Left lobe of liver (tissue), 2 donors: ENCODE data around the gene OAS1. TPM values are rescaled to one million over a fixed set of nuclear protein-coding genes. Genes with fewer than 3 reads are reported as not detected.
"Not testable (repeated sequence)": the region's sequence is repeated elsewhere in the genome, so short reads cannot be mapped to it uniquely, and the experiment has no call there.

ENCODE experiments used
- ATAC-seq: fragments of 200-7000 bp; cut with Tn5 transposase; one replicate; pipeline ENCODE4 v1.9.1; 2020; ENCODE audit warnings: mild to moderate bottlenecking, moderate library complexity
- DNase-seq: peaks from one replicate; pipeline ENCODE4 v3.0.0-alpha.2; 2020; ENCODE audit warnings: low spot score
- total RNA-seq: library from RNA; stranded (reverse); gene quantifications from one replicate; pipeline ENCODE4 v1.2.1, GENCODE V29; 2021
- donor health status: DM: no; HTN: no; CAD: no; lungs with moderate emphysema.
- donor health status: DM: no; HTN: yes; CAD: no.

The OAS1 gene
- total RNA-seq, 1 donor from 2014 or later, result 20.1 TPM

DNA sequence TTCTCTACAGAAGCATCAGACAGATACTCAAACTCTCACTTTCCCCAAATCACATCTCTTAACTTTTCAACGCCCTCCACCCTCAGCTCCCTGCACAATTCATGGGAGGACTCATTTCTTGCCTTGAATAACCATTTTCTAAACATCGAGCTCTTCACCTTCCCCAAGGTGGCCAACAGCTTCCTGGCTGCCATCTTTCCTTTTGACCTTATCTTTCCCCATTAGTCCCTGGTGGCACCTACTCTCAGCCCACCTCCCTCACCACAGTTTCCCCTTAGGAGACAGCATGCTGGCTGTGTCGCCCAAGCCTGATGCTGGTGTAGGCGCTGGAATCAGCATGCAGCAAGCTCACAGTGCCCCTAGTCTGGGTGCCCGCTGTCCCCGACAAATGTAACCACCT is 8.4 kb upstream of the OAS1 start:
- ATAC-seq (no peak), DNase-seq (no peak)

DNA sequence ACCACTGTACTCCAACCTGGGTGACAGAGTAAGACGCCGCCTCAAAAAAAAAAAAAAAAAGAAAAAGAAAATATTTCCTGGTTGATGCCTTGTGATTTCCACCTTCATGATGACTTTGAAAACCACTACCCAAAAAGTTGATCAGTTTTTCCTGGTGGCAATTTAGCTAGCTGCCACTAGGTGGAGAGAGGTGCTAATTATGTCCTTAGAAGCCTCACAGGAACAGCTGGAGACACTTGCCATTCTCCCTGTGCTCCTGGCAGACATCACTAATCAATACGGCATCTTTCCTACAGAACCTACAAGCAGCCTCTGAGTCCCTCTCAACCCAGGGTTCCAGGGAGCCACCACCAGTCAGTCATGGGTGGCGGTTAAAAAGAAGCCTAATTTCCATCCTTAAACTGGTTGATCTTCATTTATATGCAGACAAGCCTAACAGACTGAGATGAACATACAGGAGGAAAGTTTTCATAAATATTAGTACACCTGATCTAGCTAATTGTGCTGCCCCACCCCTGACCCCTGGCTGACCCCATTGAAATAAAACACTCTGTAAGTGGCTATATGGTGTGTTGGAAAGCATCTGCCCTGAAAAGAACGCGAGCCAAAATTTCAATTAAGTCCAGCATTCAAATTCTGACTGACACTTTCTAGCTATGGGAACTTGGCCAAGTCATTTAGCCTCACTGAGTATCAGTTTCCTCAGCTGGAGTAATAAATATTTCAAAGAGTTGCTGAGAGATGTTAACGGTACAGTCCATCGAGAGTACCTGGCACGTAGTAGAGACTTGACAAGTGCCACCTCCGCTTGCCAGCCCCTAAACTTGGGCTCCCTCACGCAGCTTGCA is 6.2 kb upstream of the OAS1 start:
- DNase-seq (no peak), ATAC-seq (peak; percentile 80)

DNA sequence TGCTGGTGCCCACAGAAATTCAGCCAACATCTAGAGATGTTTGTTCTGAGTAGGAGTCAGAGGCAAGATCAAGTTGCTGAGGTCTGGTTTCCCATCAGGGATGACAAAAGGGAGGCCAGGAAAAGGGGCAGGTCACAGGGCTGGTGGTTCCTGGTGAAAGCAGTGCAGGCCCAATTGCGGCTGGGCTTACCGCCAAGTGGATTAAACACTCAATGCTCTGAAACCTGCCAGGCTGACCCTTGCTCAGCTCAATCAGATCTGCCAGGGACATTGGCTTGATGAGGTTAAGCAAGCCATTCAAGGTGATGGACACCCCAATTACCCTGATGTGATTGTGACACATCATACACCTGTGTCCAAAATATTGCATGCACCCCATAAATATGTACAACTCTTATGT is 5.5 kb upstream of the OAS1 start:
- ATAC-seq, result peak; percentile 91

DNA sequence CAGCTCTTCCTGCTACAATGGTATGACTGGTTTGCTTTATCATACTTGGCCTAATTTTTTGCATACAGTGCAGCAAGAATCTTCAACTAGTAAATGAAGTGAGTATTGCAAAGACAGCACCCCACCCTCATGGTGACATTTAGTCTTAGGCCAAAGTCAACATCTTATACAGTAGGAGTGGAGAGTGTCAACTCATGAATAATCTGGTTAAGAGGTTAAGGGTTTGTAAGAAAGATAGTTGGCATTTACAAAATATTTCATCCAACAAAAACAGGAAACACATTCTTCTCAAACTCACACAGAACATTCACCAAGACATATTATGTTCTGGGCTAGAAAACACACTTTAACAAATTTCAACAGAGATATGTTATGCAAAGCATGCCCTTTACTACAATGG is 2.2 kb upstream of the OAS1 start:
- ATAC-seq (no peak), DNase-seq (no peak)

More for the DNA sequence above, 5.5 kb upstream of the OAS1 start:
- DNase-seq, result peak; percentile 91

DNA sequence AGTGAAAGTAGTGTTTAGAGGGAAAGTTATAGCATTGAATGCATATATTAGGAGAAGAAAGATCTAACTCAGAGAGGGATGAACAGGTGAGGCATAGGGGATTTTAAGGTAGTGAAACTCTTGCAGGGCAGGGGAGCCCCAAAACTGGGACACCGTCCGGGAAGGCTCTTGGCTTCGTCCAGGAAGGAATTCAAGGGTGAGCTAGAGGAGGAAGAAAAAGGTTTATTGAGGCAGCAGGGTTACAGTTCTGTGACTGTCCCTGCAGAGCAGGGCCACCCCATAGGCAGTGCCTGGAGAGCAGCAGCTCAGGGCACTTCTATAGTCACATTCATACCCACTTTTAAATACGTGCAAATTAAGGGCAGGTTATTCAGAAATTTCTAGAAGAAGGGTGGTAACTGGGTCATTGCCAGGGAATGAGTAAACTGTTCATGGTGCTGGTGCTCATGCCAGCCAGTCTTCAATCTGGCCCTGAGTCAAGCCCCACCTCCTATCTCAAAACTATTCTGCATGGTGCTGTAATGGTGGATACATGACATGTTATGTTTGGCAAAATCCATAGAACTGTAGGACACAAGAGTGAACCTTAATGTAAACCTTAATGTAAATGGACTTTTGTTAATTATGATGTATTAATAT is 1.2 kb upstream of the OAS1 start:
- DNase-seq, result no peak
- no peak for ATAC-seq

DNA sequence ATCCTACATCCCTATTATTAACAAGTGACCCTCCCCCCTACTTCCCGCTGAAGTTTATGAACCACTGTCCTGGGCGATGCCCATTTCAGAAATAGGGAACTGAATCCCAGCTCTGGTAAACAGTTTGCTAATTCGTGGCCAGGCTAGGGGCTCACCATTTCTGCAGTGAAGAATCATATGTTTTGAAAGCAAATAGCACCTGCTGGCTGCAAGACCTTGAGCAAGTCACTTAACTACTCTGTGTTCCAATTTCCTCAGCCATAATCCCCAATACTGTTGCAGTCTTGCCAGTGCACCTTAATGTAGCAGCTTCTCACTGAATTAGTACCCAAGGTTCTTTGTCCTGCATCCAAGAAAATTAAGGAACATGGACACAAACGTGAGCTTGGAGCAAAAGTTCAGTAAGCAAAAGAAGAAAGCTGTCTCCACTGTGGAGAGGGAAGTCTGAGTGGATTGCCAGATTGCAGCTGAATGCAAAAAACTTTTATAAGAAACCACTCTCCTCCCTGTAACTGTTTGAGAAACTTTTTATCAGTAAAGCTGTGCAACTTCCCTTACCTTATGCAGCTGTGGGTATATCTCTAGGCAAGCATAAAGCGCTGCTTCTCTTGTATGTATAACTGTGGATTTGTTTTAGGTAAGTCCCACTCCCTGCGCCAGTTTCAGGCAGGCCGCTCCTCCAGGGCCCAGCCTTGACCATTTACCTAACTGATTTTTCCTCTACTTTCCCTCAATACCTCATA is 824 bp downstream of the OAS1 start:
- peak; percentile 33 for ATAC-seq
- DNase-seq, result no peak

DNA sequence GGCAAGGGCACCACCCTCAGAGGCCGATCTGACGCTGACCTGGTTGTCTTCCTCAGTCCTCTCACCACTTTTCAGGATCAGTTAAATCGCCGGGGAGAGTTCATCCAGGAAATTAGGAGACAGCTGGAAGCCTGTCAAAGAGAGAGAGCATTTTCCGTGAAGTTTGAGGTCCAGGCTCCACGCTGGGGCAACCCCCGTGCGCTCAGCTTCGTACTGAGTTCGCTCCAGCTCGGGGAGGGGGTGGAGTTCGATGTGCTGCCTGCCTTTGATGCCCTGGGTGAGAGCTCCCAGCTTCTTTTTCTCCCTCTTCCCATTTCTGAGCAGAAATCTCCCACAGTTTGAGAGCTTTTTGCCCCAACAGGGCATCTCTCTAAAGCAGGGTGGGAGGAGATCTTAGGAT is 1.8 kb downstream of the OAS1 start:
- ATAC-seq, result peak; percentile 37
- no peak for DNase-seq

DNA sequence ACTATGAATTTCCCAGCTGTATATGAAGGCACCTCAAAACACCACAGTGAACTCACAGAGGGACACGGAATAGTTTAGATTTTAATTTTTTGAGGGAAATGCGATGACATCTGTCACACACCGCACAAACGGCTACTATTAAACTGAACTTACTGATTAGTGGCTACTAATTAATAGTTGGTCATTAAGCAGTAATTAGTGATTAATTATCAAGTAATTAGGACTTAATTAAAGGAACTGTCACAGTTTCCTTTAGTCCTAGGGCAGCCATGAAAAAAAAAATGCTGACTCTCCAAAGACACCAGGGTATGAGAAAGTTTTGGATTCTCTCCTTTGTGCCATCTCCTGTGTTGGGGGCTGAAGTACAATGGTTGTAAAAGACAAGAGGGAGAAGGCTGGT is 2.9 kb downstream of the OAS1 start:
- ATAC-seq, result no peak
- DNase-seq, result no peak

DNA sequence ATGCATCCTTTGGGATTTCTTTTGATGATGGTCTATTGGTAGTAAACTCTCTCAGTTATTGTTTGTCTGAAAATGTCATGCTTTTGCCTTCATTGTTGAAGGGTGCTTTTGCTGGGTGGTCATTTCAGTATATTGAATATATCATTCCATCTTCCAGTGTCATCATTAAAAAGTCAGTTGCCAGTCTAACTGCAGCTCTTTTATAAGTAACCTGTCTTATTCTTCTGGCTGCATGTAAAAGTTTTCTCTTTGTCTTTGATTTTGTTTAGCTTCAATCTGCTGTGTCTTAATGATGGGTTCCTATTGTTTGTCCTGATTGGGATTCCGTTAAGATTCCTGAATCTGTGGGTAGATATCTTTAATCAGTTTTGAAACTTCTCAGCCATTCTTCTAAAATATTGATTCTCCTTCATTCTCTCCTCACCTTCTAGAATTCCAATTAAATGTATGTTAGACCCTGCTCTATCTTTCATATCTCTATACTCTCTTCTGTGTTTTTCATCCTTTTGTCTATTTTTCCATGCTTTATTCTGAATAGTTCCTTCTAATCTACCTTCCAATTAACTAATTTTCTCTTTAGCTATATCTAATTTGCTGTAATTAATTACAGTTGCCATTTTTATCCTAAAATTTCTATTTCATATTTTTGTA is 6.4 kb downstream of the OAS1 start:
- DNase-seq, result no peak
- ATAC-seq, result no peak

DNA sequence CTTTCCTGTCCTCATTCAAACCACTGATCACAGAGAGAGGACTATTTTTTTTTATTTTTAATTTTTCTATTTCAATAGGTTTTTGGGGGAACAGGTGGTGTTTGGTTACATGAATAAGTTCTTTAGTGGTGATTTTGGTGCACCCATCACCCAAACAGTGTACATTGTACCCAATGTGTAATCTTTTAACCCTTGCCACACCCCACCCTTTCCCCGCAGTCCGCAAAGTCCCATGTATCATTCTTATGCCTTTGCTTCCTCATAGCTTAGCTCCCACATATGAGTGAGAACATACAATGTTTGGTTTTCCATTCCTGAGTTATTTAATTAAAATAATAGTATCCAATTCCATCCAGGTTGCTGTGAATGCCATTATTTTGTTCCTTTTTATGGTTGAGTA is 7.1 kb downstream of the OAS1 start:
- ATAC-seq, DNase-seq: not testable (repeated sequence)

DNA sequence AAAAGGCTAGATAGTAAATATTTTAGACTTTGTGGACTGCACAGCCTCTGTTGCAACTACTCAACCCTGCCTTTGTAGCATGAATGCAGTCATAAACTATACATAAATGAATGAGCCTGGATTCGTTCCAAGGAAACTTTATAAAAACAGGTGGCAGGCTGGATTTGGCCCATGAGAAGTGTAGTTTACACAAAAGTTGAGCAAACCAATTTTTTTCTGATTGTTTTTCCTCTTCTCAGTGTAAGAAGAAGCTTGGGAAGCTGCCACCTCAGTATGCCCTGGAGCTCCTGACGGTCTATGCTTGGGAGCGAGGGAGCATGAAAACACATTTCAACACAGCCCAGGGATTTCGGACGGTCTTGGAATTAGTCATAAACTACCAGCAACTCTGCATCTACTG is 9.5 kb downstream of the OAS1 start:
- DNase-seq (peak; percentile 52), ATAC-seq (peak; percentile 95)

DNA sequence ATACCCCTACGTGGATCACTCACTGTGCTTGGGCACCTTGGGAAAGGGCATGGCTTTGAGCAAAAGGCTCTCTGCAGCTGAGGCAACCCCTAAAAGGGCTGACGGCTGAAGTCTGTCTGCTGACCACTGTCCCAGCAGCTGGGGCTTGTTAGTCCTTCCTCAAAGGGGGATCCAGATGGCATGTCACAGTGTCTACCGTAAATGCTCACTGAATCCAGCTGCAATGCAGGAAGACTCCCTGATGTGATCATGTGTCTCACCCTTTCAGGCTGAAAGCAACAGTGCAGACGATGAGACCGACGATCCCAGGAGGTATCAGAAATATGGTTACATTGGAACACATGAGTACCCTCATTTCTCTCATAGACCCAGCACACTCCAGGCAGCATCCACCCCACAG is 12.4 kb downstream of the OAS1 start:
- ATAC-seq (no peak), DNase-seq (no peak)

DNA sequence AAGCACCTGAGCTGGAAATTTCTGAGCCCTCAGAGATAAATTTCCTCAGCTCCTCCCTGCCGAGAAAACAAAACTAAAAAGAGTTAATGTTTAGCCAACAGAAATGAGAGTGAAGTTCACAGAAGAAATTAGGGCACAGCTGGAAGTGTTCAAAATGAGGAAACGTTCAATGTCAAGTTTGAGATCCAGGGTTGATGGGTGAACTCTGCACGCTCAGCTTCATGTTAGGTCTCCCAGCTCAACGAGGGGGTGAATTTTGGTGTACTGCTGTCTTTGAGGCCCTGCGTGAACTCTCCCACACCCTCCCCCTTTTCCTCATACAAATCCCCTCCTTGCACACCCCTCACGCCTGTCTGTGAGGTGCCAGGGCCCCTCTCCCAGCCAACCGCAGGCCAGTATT is 18.2 kb downstream of the OAS1 start:
- DNase-seq, result no peak
- ATAC-seq, result peak; percentile 90

DNA sequence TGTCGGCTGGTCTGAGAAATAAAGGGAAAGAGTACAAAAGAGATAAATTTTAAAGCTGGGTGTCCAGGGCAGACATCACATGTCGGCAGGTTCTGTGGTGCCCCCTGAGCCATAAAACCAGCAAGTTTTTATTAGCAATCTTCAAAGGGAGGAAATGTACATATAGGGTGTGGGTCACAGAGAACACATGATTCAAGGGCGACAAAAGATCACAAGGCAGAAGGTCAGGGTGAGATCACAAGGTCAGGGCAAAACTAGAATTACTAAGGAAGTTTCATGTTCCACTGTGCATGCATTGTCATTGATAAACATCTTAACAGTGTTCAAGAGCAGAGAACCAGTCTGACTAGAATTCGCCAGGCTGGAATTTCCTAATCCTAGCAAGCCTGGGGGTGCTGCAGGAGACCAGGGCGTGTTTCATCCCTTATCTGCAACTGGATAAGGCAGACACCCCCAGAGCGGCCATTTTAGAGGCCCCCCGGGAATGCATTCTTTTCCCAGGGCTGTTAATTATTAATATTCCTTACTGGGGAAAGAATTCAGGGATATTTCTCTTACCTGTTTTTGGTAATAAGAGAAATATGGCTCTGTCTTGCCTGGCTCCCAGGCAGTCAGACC is 19.8 kb downstream of the OAS1 start:
- not testable (repeated sequence) for ATAC-seq, DNase-seq

DNA sequence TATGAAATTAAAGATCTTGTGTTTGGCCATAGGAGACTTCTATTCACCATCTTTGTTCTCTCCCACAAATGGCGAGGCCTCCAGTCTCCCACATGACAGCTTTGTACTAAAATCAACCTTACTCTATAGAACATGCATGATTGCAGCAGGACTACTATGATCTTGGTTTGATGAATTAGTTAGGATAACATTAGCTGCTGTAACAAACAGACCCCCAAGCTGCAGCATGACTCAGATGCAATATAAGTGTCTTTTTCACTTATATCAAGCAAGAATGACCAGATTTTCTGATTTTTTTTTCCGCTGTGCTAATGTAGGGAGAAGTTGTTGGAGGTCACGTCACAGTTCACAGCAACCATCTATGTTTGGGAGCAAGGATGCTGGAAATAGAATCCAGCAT is 20.7 kb downstream of the OAS1 start:
- DNase-seq (no peak), ATAC-seq (no peak)

DNA sequence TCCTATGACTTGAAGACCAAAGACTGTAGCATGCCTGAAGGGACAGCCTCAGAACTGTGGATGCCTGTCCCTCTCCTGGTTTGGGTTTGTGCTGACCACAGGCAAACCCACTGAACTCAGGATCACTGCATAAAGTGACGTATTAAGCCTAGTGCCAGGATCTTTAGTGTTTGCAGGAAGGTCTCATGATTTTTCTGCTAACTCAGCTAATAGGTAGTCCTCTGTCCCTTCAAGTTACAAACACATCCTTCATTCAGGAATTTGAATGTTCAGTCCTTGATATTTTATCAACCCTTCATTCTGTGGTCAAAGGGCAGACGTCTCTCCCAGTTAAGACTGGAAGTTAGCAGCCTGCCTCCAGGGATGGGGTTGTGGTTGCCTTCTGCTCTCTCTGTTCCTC is 21.2 kb downstream of the OAS1 start:
- ATAC-seq (no peak), DNase-seq (no peak)

DNA sequence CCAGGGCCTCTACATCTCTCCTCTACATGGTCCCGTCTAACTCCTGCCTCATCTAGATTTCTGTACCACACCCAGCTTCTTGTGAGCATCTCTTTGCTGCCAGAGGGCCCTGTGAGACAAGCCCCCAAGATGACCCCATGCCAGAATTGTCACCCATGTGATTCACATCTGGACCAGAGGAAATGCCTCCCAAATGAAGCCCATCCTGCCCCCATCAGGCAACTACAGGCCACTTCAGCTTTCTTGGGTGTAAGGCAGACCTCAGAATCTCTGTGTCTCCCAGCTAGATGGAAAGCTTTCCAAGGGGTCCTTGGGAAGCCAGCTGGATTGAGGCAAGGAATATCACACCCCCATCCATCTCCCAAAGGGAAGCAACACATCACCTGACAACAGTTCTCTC is 22.2 kb downstream of the OAS1 start:
- no peak for ATAC-seq
- no peak for DNase-seq

DNA sequence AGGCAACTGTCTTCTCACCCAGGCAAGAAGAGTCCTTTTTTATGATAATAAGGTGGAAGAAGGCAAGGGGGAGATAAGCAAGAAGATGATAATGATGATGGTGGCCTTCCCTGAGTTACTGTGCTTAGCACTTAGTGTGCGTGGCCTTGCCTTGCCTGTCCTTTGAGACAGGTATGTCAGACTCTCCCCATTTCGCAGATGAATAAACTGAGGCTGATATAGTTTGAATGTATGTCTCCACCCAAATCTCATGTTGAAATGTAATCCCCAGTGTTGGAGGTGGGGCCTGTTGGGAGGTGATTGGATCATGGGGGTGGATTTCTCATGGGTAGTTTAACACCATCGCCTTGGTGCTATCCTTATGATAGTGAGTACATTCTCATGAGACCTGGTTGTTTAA is 23.0 kb downstream of the OAS1 start:
- ATAC-seq (no peak), DNase-seq (no peak)

DNA sequence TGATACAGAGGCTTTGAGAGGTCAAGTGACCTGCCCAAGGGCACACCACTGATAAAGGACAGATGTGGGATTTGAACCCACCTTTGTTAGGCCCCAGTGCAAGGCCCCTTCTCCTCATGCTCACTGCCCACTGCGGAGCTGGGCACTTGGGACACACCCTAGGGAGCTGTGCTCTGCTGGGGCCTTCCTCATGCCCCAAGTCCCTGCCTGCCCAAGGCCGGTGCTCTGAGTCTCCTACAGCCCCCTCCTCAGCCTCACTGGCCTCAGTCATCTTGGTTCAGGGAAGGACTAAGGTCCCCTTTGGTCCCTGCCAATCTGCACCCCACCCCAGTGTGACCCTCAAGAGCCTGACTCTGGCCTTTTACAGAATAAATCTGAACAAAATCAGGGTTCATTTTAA is 23.6 kb downstream of the OAS1 start:
- DNase-seq, result no peak
- ATAC-seq, result no peak

DNA sequence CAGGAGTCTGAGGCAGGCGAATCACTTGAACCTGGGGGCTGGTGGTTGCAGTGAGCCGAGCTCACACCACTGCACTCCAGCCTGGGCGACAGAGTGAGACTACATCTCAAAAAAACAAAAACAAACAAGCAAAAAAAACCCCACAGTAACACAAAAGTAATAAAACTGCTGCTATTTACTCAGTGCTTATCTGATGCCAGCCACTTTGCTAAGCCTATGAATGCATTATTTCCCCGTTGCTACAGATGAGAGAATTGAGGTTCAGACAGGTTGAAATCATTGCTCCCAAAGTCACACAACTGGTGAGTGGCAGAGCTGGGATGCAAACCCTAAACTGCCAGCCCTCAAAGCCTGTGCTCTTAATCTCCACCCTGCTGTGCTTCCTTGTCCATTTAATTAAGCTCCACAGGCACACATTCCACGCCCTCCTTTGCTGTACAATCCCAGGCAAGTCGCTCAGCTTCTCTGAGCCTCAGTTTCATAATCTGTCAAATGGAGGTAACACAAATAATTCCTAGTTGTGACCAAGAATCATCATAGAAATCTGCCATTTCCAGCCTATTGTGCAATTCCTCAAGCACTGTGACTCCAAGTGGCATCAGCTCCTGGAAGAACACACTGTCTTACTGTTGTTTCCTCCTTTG is 25.8 kb downstream of the OAS1 start:
- no peak for DNase-seq
- ATAC-seq, result no peak
